Mucosa of descending colon (tissue), 3 donors: ENCODE results near the gene LINC01488. TPM values are rescaled to one million over a fixed set of nuclear protein-coding genes. Genes with fewer than 3 reads are reported as not detected.
A peak's percentile ranks its signal among the peaks of the same experiment; 100 is the strongest.

Experiments
- ATAC-seq: fragments of 200-7000 bp; cut with Tn5 transposase; one replicate; pipeline ENCODE4 v1.9.1; 2020; ENCODE audit warnings: mild to moderate bottlenecking, moderate library complexity
- DNase-seq, 3 donors: peaks; one replicate each; pipeline ENCODE4 v3.0.0-alpha.2; 2020
- H3K36me3 ChIP-seq: fragments of 200-600 bp; one replicate; pipeline ENCODE4 v1.8.0; 2021; ENCODE audit warnings: low read depth, mild to moderate bottlenecking
- H3K4me1 ChIP-seq: fragments of 200-600 bp; one replicate; pipeline ENCODE4 v1.8.0; 2021; ENCODE audit warnings: low read depth, mild to moderate bottlenecking
- H3K4me3 ChIP-seq: fragments of 200-600 bp; one replicate; pipeline ENCODE4 v1.8.0; 2021; ENCODE audit warnings: mild to moderate bottlenecking
- H3K9me3 ChIP-seq: fragments of 200-600 bp; one replicate; pipeline ENCODE4 v1.8.0; 2021; ENCODE audit warnings: mild to moderate bottlenecking
- CTCF ChIP-seq: fragments of 200-600 bp; IDR thresholded peaks from one replicate; pipeline ENCODE4 v1.8.0; 2022; ENCODE audit warnings: antibody characterized with exemption, mild to moderate bottlenecking
- intact Hi-C, 2 donors: fragments of 100-400 bp; cut with DNase I in 1 of 2; cut with micrococcal nuclease in 1 of 2; formaldehyde crosslinking; loops; one replicate each; pipeline versions ENCODE4 v1.11.0 to v1.11.1; 2022; cut with DNase I, micrococcal nuclease
- total RNA-seq, 3 donors: library from RNA; stranded (reverse); fragmentation: NEBNext Ultra II Directional in 2 of 3; extraction: Animal tissue kit (Norgen Biotek cat#: 25700) in 2 of 3; gene quantifications; one replicate each; pipeline versions ENCODE4 v1.2.1 to v1.2.4, GENCODE V29; 2021 to 2023
- donor health status: DM: no; HTN: no; CAD: no; lungs with moderate emphysema.
- donor health status: DM: no; HTN: no; CAD: no.
- donor health status: DM: no; HTN: yes; CAD: no.

Gene LINC01488
- total RNA-seq, 3 donors from 2014 or later = not detected

- DNase-seq (peak in 1 of 3 donors; percentile 21), ATAC-seq (no peak)
- intact Hi-C loops = no loop called here
- no peak for TF ChIP-seq CTCF
- H3K4me1 ChIP-seq = no peaks in the 10 kb centered on the region
- H3K9me3 ChIP-seq = no peaks in the 10 kb centered on the region
- no peaks in the 10 kb centered on the region for H3K36me3 ChIP-seq
- no peak overlapping the region for H3K4me3 ChIP-seq
These were observed 54.4 kb downstream of the LINC01488 start for GRCh38 chr11:69535908-69536307.

GRCh38 chr11:69536406-69536805 is 54.9 kb downstream of the LINC01488 start:
- no peaks in the 10 kb centered on the region for H3K4me1 ChIP-seq
- DNase-seq (peak in 1 of 3 donors; percentile 10), ATAC-seq (no peak)
- no peaks in the 10 kb centered on the region for H3K36me3 ChIP-seq
- H3K9me3 ChIP-seq = no peaks in the 10 kb centered on the region
- intact Hi-C loops = no loop called here
- TF ChIP-seq CTCF = no peak
- no peak overlapping the region for H3K4me3 ChIP-seq

GRCh38 chr11:69537126-69537525 is 55.7 kb downstream of the LINC01488 start:
- no peak for ATAC-seq
- DNase-seq = peak in 1 of 3 donors; percentile 38
- H3K4me1 ChIP-seq = no peaks in the 10 kb centered on the region
- no peak overlapping the region for H3K4me3 ChIP-seq
- no peaks in the 10 kb centered on the region for H3K36me3 ChIP-seq
- intact Hi-C loops = no loop called here
- no peaks in the 10 kb centered on the region for H3K9me3 ChIP-seq
- no peak for TF ChIP-seq CTCF

- H3K4me1 ChIP-seq = no peaks in the 10 kb centered on the region
- H3K36me3 ChIP-seq = no peaks in the 10 kb centered on the region
- ATAC-seq (no peak), DNase-seq (peak in 1 of 3 donors; percentile 25)
- no peak for TF ChIP-seq CTCF
- intact Hi-C loops = no loop called here
- H3K4me3 ChIP-seq = no peak overlapping the region
- H3K9me3 ChIP-seq = no peaks in the 10 kb centered on the region
These were observed 56.6 kb downstream of the LINC01488 start for GRCh38 chr11:69537855-69538640.

GRCh38 chr11:69538854-69539253 is 57.4 kb downstream of the LINC01488 start:
- TF ChIP-seq CTCF = no peak

More at GRCh38 chr11:69538854-69539253, 57.4 kb downstream of the LINC01488 start:
- Histone ChIP-seq H3K36me3 (no peaks in the 10 kb centered on the region), H3K4me1 (no peaks in the 10 kb centered on the region), H3K4me3 (no peak overlapping the region), H3K9me3 (no peaks in the 10 kb centered on the region)
- DNase-seq = peak in 1 of 3 donors; percentile 46
- ATAC-seq = no peak
- intact Hi-C loops = no loop called here
